PC-3 (cell line): ENCODE data around the gene FSTL4. TPM values are rescaled to one million over a fixed set of nuclear protein-coding genes. Genes with fewer than 3 reads are reported as not detected.

Experiments
- ATAC-seq: fragments of 200-7000 bp; cut with Tn5 transposase; 2 replicates; pipeline ENCODE4 v1.9.1; 2020; ENCODE audit warnings: mild to moderate bottlenecking, moderate library complexity
- BruUV-seq: library from RNA; stranded (reverse); fragments of 400-500 nt; replicated peaks from 2 replicates; lab custom pipeline; 2021; lab: Mats Ljungman, UMichigan
- CTCF ChIA-PET: fragments of 300-600 bp; sonication (Branson Sonifier 250); formaldehyde crosslinking; loops from one replicate; lab custom pipeline; 2022; ENCODE audit warnings: antibody characterized with exemption; lab: Charles Lee
- POLR2A ChIA-PET: fragments of 300-600 bp; sonication (Branson Sonifier 250); formaldehyde crosslinking; loops from one replicate; lab custom pipeline; 2022; ENCODE audit warnings: antibody characterized with exemption; ENCODE audit not compliant: unreplicated experiment; lab: Charles Lee
- DNase-seq: peaks from one replicate; pipeline ENCODE4 v3.0.0-alpha.2; 2015
- H2AFZ ChIP-seq: fragments of 300-600 bp; sonication (generic); 2 replicates; pipeline ENCODE4 v1.6.0; 2016; ENCODE audit warnings: antibody characterized with exemption, low read length
- H3F3A ChIP-seq: fragments of 300-600 bp; sonication (generic); one replicate; pipeline ENCODE4 v1.6.0; 2017; ENCODE audit warnings: antibody characterized with exemption, low read length, control low read depth, mild to moderate bottlenecking; ENCODE audit not compliant: unreplicated experiment
- H3K27ac ChIP-seq: fragments of 300-600 bp; sonication (generic); 2 replicates; pipeline ENCODE4 v1.5.1; 2016; ENCODE audit warnings: mild to moderate bottlenecking, low read length
- H3K27me3 ChIP-seq: fragments of 300-600 bp; sonication (generic); 2 replicates; pipeline ENCODE4 v1.6.1; 2016; ENCODE audit warnings: low read length, mixed read lengths
- H3K36me3 ChIP-seq: fragments of 300-600 bp; sonication (generic); 2 replicates; pipeline ENCODE4 v1.6.1; 2016; ENCODE audit warnings: low read depth, mixed run types, low read length, mixed read lengths
- H3K4me1 ChIP-seq: fragments of 300-600 bp; sonication (generic); 2 replicates; pipeline ENCODE4 v1.5.1; 2016; ENCODE audit warnings: low read length; ENCODE audit not compliant: insufficient read depth
- H3K4me2 ChIP-seq: fragments of 300-600 bp; sonication (generic); 2 replicates; pipeline ENCODE4 v1.6.0; 2016; ENCODE audit warnings: low read length
- H3K4me3 ChIP-seq: fragments of 300-600 bp; sonication (generic); 2 replicates; pipeline ENCODE4 v1.5.1; 2016; ENCODE audit warnings: mild to moderate bottlenecking, low read length, mixed read lengths
- H3K79me2 ChIP-seq: fragments of 300-600 bp; sonication (generic); 2 replicates; pipeline ENCODE4 v1.6.1; 2017; ENCODE audit warnings: low read length, mixed read lengths
- H3K9ac ChIP-seq: fragments of 300-600 bp; sonication (generic); 2 replicates; pipeline ENCODE4 v1.6.0; 2016; ENCODE audit warnings: mild to moderate bottlenecking, low read length
- H3K9me2 ChIP-seq: fragments of 300-600 bp; sonication (generic); replicated peaks from 2 replicates; pipeline ENCODE4 v1.6.1; 2016; ENCODE audit warnings: mixed run types, low read length, mixed read lengths
- H3K9me3 ChIP-seq: fragments of 300-600 bp; sonication (generic); 2 replicates; pipeline ENCODE4 v1.6.1; 2016; ENCODE audit warnings: low read length, mixed read lengths
- H4K20me1 ChIP-seq: fragments of 300-600 bp; sonication (generic); 2 replicates; pipeline ENCODE4 v1.6.1; 2016; ENCODE audit warnings: low read length, mixed read lengths
- CTCF ChIP-seq: fragments of 300-600 bp; sonication (generic); conservative IDR thresholded peaks from 2 replicates; pipeline ENCODE4 v1.5.1; 2017; ENCODE audit warnings: antibody characterized with exemption, low read depth, mild to moderate bottlenecking, low read length
- EZH2 ChIP-seq: fragments of 300-600 bp; sonication (generic); IDR thresholded peaks from one replicate; pipeline ENCODE4 v1.6.1; 2017; ENCODE audit warnings: antibody characterized with exemption, mild to moderate bottlenecking, low read length; ENCODE audit not compliant: unreplicated experiment
- EZH2phosphoT487 ChIP-seq: fragments of 300-600 bp; sonication (generic); IDR thresholded peaks from 2 replicates; pipeline ENCODE4 v1.6.1; 2018; ENCODE audit warnings: mild to moderate bottlenecking, antibody characterized with exemption, low read length, borderline replicate concordance
- intact Hi-C: fragments of 100-400 bp; cut with micrococcal nuclease; formaldehyde crosslinking; loops from 2 replicates; pipeline ENCODE4 v1.9.0; 2023
- total RNA-seq: library from RNA; depleted of rRNA; stranded (reverse); fragments of >200 nt; gene quantifications from 2 replicates; pipeline ENCODE4 v1.2.3, GENCODE V29; 2014

The FSTL4 gene
- total RNA-seq, 1 experiment from 2014 or later, result 4.2 TPM

GRCh38 chr5:133393776-133394476 is 218.4 kb downstream of the FSTL4 start:
- Histone ChIP-seq H3K27me3 (no peaks in the 10 kb centered on the region), H3K4me1 (no peaks in the 10 kb centered on the region), H3K27ac (no peak overlapping the region), H3K79me2 (no peaks in the 10 kb centered on the region), H3K9me3 (no peaks in the 10 kb centered on the region), H3K9ac (no peak overlapping the region), H3K4me3 (no peak overlapping the region), H3K4me2 (no peak overlapping the region), H3K9me2 (no peaks in the 10 kb centered on the region), H2AFZ (no peak overlapping the region), H3K36me3 (no peaks in the 10 kb centered on the region), H3F3A (no peaks in the 10 kb centered on the region), H4K20me1 (no peaks in the 10 kb centered on the region)
- ChIA-PET POLR2A (interaction anchor here (0.6 kb wide), 1 partner anchor 747 kb away, joined by 3 read pairs; no protein-coding TSS in a partner anchor), CTCF (no interaction called here)
- no peak for ATAC-seq
- no TSS peak for BruUV-seq
- intact Hi-C loops, result no loop called here
- DNase-seq, result no peak
- TF ChIP-seq CTCF, result no peak
- TF ChIP-seq EZH2, result no peak
- TF ChIP-seq EZH2phosphoT487, result no peak

GRCh38 chr5:133392448-133392847 is 219.9 kb downstream of the FSTL4 start:
- H3K9me3 ChIP-seq, result no peaks in the 10 kb centered on the region
- no peaks in the 10 kb centered on the region for H3K9me2 ChIP-seq
- TF ChIP-seq CTCF, result no peak
- TF ChIP-seq EZH2phosphoT487, result no peak
- no peak for TF ChIP-seq EZH2
- no TSS peak for BruUV-seq
- H3K79me2 ChIP-seq, result no peaks in the 10 kb centered on the region
- DNase-seq (no peak), ATAC-seq (no peak)
- no peaks in the 10 kb centered on the region for H3K4me1 ChIP-seq
- H3K9ac ChIP-seq, result no peak overlapping the region
- intact Hi-C loops, result no loop called here
- no peak overlapping the region for H3K4me2 ChIP-seq
- H3F3A ChIP-seq, result no peaks in the 10 kb centered on the region
- ChIA-PET CTCF (no interaction called here), POLR2A (no interaction called here)
- H3K27me3 ChIP-seq, result no peaks in the 10 kb centered on the region
- H2AFZ ChIP-seq, result no peak overlapping the region
- no peaks in the 10 kb centered on the region for H3K36me3 ChIP-seq
- H3K27ac ChIP-seq, result no peak overlapping the region
- no peaks in the 10 kb centered on the region for H4K20me1 ChIP-seq
- no peak overlapping the region for H3K4me3 ChIP-seq

GRCh38 chr5:133391354-133392136 is 220.8 kb downstream of the FSTL4 start:
- ATAC-seq, result no peak
- Histone ChIP-seq H2AFZ (no peak overlapping the region), H3K4me1 (no peaks in the 10 kb centered on the region), H3K36me3 (no peaks in the 10 kb centered on the region), H3K9ac (no peak overlapping the region), H4K20me1 (no peaks in the 10 kb centered on the region), H3K9me2 (no peaks in the 10 kb centered on the region), H3K4me2 (no peak overlapping the region), H3K4me3 (no peak overlapping the region), H3K9me3 (no peaks in the 10 kb centered on the region), H3K79me2 (no peaks in the 10 kb centered on the region), H3K27ac (no peak overlapping the region), H3F3A (no peaks in the 10 kb centered on the region), H3K27me3 (no peaks in the 10 kb centered on the region)
- no TSS peak for BruUV-seq
- ChIA-PET CTCF (no interaction called here), POLR2A (no interaction called here)
- DNase-seq, result no peak
- intact Hi-C loops, result no loop called here
- TF ChIP-seq EZH2 (no peak), CTCF (no peak), EZH2phosphoT487 (no peak)
